ENCODE data around the gene RAD23A. TPM values are rescaled to one million over a fixed set of nuclear protein-coding genes. Genes with fewer than 3 reads are reported as not detected.

The RAD23A gene
- total and polyA plus RNA-seq, 9 of the 15 experiments (the other 6 are each of a cell fraction or from before 2014, with no cell fraction given) = 9.5 to 181 (median 101) TPM

- TF ChIP-seq CHD2 (IDR thresholded peaks at IDR 0.05; ENCODE audit: low read depth, low read length) (peak; percentile 64; the same call in 1 of the 2 replicates), TOE1 (IDR thresholded peaks at IDR 0.05; ENCODE audit: borderline replicate concordance) (peak; percentile 97), TOE1 (CRISPR knock-in tag; IDR thresholded peaks at IDR 0.05; ENCODE audit: borderline replicate concordance, low read depth) (peak; percentile 87; the same call in 1 of the 2 replicates), SMARCA4 (IDR thresholded peaks at IDR 0.05) (no peak), E2F3 (CRISPR knock-in tag; IDR thresholded peaks at IDR 0.05) (peak; percentile 89), ZFPM2 (CRISPR knock-in tag; IDR thresholded peaks at IDR 0.05) (0 out of 2 replicates have a peak, but pooled peaks have one; percentile 44), FOSL1 (tag; conservative IDR thresholded peaks at IDR 0.05) (peak; percentile 68), EP300 (IDR thresholded peaks at IDR 0.05; ENCODE audit: low read length) (no peak), HDAC2 (IDR thresholded peaks at IDR 0.05) (no peak), NFE2L1 (tag; IDR thresholded peaks at IDR 0.05; ENCODE audit: borderline replicate concordance, low read depth) (no peak), COPS2 (conservative IDR thresholded peaks at IDR 0.05) (no peak), BCLAF1 (IDR thresholded peaks at IDR 0.05; ENCODE audit: borderline replicate concordance in 1 of 2, control insufficient read depth in 1 of 2, low read depth in 2 of 2, low read length in 1 of 2) (peak in 1 of 2 experiments; percentile 32; a peak in 2 of 4 replicates), TBL1XR1 (IDR thresholded peaks at IDR 0.05; ENCODE audit: low read length in 2 of 2) (peak in 1 of 2 experiments; percentile 90; a peak in 2 of 4 replicates), ZNF23 (CRISPR knock-in tag; IDR thresholded peaks at IDR 0.05) (peak; percentile 74), ZNF449 (CRISPR knock-in tag; IDR thresholded peaks at IDR 0.05) (no peak), ZNF24 (IDR thresholded peaks at IDR 0.05) (no peak)
Measured at GRCh38 chr19:12945479-12946091, at the start of gene RAD23A (continued).

Measured in K562 (cell line).